Hepatocyte (in vitro differentiated cells): ENCODE measurements around the gene IRF6. TPM values are rescaled to one million over a fixed set of nuclear protein-coding genes. Genes with fewer than 3 reads are reported as not detected.
A peak's percentile ranks its signal among the peaks of the same experiment; 100 is the strongest.

Experiments used
- DNase-seq: peaks from one replicate; pipeline ENCODE4 v3.0.0-alpha.2; 2016; ENCODE audit warnings: low spot score
- H2AFZ ChIP-seq: fragments of 200-600 bp; sonication (generic); 2 replicates; pipeline ENCODE4 v1.6.0; 2016; ENCODE audit warnings: antibody characterized with exemption, mild to moderate bottlenecking
- H3K27ac ChIP-seq: fragments of 200-600 bp; sonication (generic); 2 replicates; pipeline ENCODE4 v1.5.1; 2016; ENCODE audit warnings: mild to moderate bottlenecking
- H3K27me3 ChIP-seq: fragments of 200-600 bp; sonication (generic); 2 replicates; pipeline ENCODE4 v1.6.1; 2016
- H3K36me3 ChIP-seq: fragments of 200-600 bp; sonication (generic); replicated peaks from 2 replicates; pipeline ENCODE4 v1.5.1; 2016; ENCODE audit warnings: low read depth; ENCODE audit not compliant: insufficient read depth
- H3K4me1 ChIP-seq: fragments of 200-600 bp; sonication (generic); 2 replicates; pipeline ENCODE4 v1.5.1; 2016; ENCODE audit warnings: mild to moderate bottlenecking, moderate library complexity; ENCODE audit not compliant: insufficient read depth
- H3K4me2 ChIP-seq: fragments of 200-600 bp; sonication (generic); 2 replicates; pipeline ENCODE4 v1.6.0; 2016
- H3K4me3 ChIP-seq: fragments of 200-600 bp; sonication (generic); 2 replicates; pipeline ENCODE4 v1.5.1; 2016; ENCODE audit warnings: mild to moderate bottlenecking
- H3K79me2 ChIP-seq: fragments of 200-600 bp; sonication (generic); 2 replicates; pipeline ENCODE4 v1.6.0; 2017; ENCODE audit warnings: mild to moderate bottlenecking
- H3K9me2 ChIP-seq: fragments of 200-600 bp; sonication (generic); replicated peaks from 2 replicates; pipeline ENCODE4 v1.6.0; 2017; ENCODE audit warnings: mild to moderate bottlenecking; ENCODE audit not compliant: insufficient read depth
- H3K9me3 ChIP-seq: fragments of 200-600 bp; sonication (generic); 2 replicates; pipeline ENCODE4 v1.5.1; 2016; ENCODE audit warnings: low read depth, mild to moderate bottlenecking
- H4K20me1 ChIP-seq: fragments of 200-600 bp; sonication (generic); 2 replicates; pipeline ENCODE4 v1.6.0; 2016; ENCODE audit warnings: mild to moderate bottlenecking; ENCODE audit not compliant: insufficient read depth, poor library complexity, severe bottlenecking
- EZH2 ChIP-seq: fragments of 200-600 bp; sonication (generic); IDR thresholded peaks from 2 replicates; pipeline ENCODE4 v1.6.1; 2016; ENCODE audit warnings: antibody characterized with exemption, mild to moderate bottlenecking, borderline replicate concordance
- EZH2phosphoT487 ChIP-seq: fragments of 200-600 bp; sonication (generic); IDR thresholded peaks from one replicate; pipeline ENCODE4 v1.6.1; 2018; ENCODE audit warnings: antibody characterized with exemption, mild to moderate bottlenecking, low read depth, moderate library complexity; ENCODE audit not compliant: unreplicated experiment, severe bottlenecking
- WGBS: methylation state at CpG from one replicate; pipeline ENCODE4 v1.1.6; 2016; ENCODE audit warnings: low lambda C conversion rate; ENCODE audit errors: missing lambda C conversion rate; 5-methylcytosine and 5-hydroxymethylcytosine counted together
- polyA plus RNA-seq: library from polyadenylated mRNA; unstranded; fragments of >200 nt; fragmentation: Nextera tagmentation; extraction: Ambion mirVana; gene quantifications from 2 replicates; pipeline ENCODE4 v1.2.1, GENCODE V29; 2016
- total RNA-seq: library from RNA; depleted of rRNA; stranded (reverse); fragments of >200 nt; gene quantifications from 2 replicates; pipeline ENCODE4 v1.2.3, GENCODE V29; 2014
- TF ChIP-seq, protein P1 (sequence below): fragments of 200-600 bp; sonication (generic); IDR thresholded peaks from 2 replicates; pipeline ENCODE4 v1.5.1; 2016; ENCODE audit warnings: antibody characterized with exemption, mild to moderate bottlenecking; ENCODE audit not compliant: poor library complexity

IRF6 gene
- total and polyA plus RNA-seq, 2 experiments from 2014 or later = 31.0 to 35.3 TPM

- H3K9me2 ChIP-seq = no peaks in the 10 kb centered on the region
- no peaks in the 10 kb centered on the region for H3K9me3 ChIP-seq
- H3K27ac ChIP-seq = no peak overlapping the region
- H3K4me3 ChIP-seq = no peak overlapping the region
- no peaks in the 10 kb centered on the region for H3K36me3 ChIP-seq
- TF ChIP-seq, protein P1, sequence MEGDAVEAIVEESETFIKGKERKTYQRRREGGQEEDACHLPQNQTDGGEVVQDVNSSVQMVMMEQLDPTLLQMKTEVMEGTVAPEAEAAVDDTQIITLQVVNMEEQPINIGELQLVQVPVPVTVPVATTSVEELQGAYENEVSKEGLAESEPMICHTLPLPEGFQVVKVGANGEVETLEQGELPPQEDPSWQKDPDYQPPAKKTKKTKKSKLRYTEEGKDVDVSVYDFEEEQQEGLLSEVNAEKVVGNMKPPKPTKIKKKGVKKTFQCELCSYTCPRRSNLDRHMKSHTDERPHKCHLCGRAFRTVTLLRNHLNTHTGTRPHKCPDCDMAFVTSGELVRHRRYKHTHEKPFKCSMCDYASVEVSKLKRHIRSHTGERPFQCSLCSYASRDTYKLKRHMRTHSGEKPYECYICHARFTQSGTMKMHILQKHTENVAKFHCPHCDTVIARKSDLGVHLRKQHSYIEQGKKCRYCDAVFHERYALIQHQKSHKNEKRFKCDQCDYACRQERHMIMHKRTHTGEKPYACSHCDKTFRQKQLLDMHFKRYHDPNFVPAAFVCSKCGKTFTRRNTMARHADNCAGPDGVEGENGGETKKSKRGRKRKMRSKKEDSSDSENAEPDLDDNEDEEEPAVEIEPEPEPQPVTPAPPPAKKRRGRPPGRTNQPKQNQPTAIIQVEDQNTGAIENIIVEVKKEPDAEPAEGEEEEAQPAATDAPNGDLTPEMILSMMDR = no peak
- no peak for TF ChIP-seq EZH2
- no peak for TF ChIP-seq EZH2phosphoT487
- no peak for DNase-seq
- H3K27me3 ChIP-seq = no peaks in the 10 kb centered on the region
- no peaks in the 10 kb centered on the region for H3K79me2 ChIP-seq
- 83% methylated on average over 9 of the region's 9 CpGs for WGBS
- no peaks in the 10 kb centered on the region for H4K20me1 ChIP-seq
- H3K4me1 ChIP-seq = peaks cover 5% of the 10 kb centered on the region
- no peak overlapping the region for H3K4me2 ChIP-seq
- H2AFZ ChIP-seq = no peak overlapping the region
Measured at GRCh38 chr1:209768354-209768774, 37.6 kb downstream of the IRF6 start.

DNA sequence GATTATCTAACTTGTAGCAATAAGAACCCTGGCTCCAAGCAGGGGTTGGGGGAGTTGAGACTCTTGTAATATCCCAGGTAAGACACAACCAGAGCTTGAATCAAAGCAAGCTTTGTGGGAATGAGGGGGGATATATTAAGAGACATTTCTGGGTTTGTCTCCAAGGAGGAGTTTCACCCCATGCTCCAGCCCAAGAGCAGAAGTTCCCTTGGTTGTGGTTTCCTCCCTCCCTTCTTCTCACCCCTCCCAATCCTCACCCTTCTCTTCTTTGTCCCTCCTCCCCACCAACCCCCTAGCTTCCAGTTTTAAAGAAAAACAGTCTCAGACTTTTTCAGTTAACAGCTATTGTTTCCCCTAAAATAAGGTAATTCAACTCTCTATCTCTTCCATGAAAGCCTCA, 38.2 kb downstream of the IRF6 start:
- Histone ChIP-seq H3K36me3 (no peaks in the 10 kb centered on the region), H4K20me1 (no peaks in the 10 kb centered on the region), H3K79me2 (no peaks in the 10 kb centered on the region), H3K27ac (no peak overlapping the region), H3K27me3 (no peaks in the 10 kb centered on the region), H3K4me3 (no peak overlapping the region), H3K9me3 (no peaks in the 10 kb centered on the region), H3K4me1 (peaks cover 5% of the 10 kb centered on the region), H3K9me2 (no peaks in the 10 kb centered on the region), H3K4me2 (no peak overlapping the region), H2AFZ (no peak overlapping the region)
- no peak for DNase-seq
- TF ChIP-seq, protein P1 = no peak
- TF ChIP-seq EZH2phosphoT487 = no peak
- no peak for TF ChIP-seq EZH2

DNA sequence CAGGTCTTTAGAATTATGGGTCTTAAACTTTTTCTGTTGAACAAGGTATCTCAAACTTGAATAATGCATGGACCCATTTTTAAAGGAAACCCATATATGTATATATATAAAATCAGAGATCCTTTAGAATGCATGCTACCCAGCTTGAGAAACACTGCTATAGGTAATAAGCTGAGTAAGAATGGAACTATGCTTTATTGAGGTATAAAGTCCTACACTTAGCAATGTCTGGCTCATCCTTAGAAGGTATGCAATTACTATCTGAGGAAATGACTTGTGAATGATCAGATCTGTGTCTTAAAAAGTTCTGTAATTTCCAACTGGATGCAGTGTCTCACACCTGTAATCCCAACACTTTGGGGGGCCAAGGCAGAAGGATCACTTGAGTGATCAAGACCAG, 38.8 kb downstream of the IRF6 start:
- no peaks in the 10 kb centered on the region for H3K36me3 ChIP-seq
- TF ChIP-seq EZH2phosphoT487 = no peak
- TF ChIP-seq, protein P1 = no peak
- no peak for TF ChIP-seq EZH2
- no peak overlapping the region for H2AFZ ChIP-seq
- no peak for DNase-seq
- H3K9me2 ChIP-seq = no peaks in the 10 kb centered on the region
- peaks cover 5% of the 10 kb centered on the region for H3K4me1 ChIP-seq
- no peak overlapping the region for H3K4me2 ChIP-seq
- H4K20me1 ChIP-seq = no peaks in the 10 kb centered on the region
- H3K27ac ChIP-seq = no peak overlapping the region
- no peaks in the 10 kb centered on the region for H3K9me3 ChIP-seq
- H3K79me2 ChIP-seq = no peaks in the 10 kb centered on the region
- no peak overlapping the region for H3K4me3 ChIP-seq
- H3K27me3 ChIP-seq = no peaks in the 10 kb centered on the region

DNA sequence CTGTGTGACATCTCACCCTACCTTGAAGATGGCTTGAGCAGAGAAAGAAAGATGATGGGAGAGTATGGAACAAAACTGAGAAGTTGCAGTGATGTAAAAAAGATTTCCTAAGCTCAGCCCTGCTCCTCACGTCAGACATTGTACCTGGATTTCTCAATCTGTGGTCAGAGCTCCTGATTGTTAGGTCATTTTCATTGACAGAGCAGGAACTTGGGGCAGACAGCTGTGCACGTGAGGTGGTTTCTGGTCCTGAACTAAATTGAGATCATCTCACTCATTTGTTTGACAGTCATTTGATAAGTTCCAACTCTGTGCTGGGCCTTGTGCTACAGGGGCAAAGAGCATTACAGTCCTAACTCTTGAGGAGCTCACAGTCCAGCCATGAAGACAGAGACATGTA, 39.9 kb downstream of the IRF6 start:
- Histone ChIP-seq H3K79me2 (no peaks in the 10 kb centered on the region), H3K36me3 (no peaks in the 10 kb centered on the region), H4K20me1 (no peaks in the 10 kb centered on the region), H3K9me3 (no peaks in the 10 kb centered on the region), H2AFZ (no peak overlapping the region), H3K4me2 (no peak overlapping the region), H3K9me2 (no peaks in the 10 kb centered on the region), H3K4me1 (peaks cover 5% of the 10 kb centered on the region), H3K27ac (no peak overlapping the region), H3K4me3 (no peak overlapping the region), H3K27me3 (peaks cover 6% of the 10 kb centered on the region)
- TF ChIP-seq EZH2 = no peak
- TF ChIP-seq, protein P1 = no peak
- TF ChIP-seq EZH2phosphoT487 = no peak
- DNase-seq = peak; percentile 14
- 66% methylated on average over 2 of the region's 2 CpGs for WGBS
